PC-9 (cell line): Measurements from ENCODE around the gene TYSND1. TPM values are rescaled to one million over a fixed set of nuclear protein-coding genes. Genes with fewer than 3 reads are reported as not detected.

Experiments used
- BruUV-seq: library from RNA; stranded (reverse); fragments of 400-500 nt; replicated peaks from 2 replicates; lab custom pipeline; 2021; lab: Mats Ljungman, UMichigan
- CTCF ChIA-PET: fragments of 300-600 bp; sonication (Branson Sonifier 250); formaldehyde crosslinking; loops from one replicate; lab custom pipeline; 2022; ENCODE audit warnings: antibody characterized with exemption; lab: Charles Lee
- POLR2A ChIA-PET: fragments of 300-600 bp; sonication (Branson Sonifier 250); formaldehyde crosslinking; loops from one replicate; lab custom pipeline; 2022; ENCODE audit warnings: antibody characterized with exemption; ENCODE audit not compliant: unreplicated experiment; lab: Charles Lee
- DNase-seq, 2 experiments: peaks; one replicate each; pipeline versions ENCODE4 v3.0.0 to v3.0.0-alpha.2; 2015 to 2022; ENCODE audit warnings: mixed read lengths in 1 of 2
- H2AFZ ChIP-seq: fragments of 200-600 bp; sonication (generic); 2 replicates; pipeline ENCODE4 v1.8.1; 2017; ENCODE audit warnings: antibody characterized with exemption
- H3F3A ChIP-seq: fragments of 200-600 bp; sonication (generic); 2 replicates; pipeline ENCODE4 v1.8.1; 2017; ENCODE audit warnings: antibody characterized with exemption, mild to moderate bottlenecking, low read depth; ENCODE audit not compliant: insufficient read depth
- H3K27ac ChIP-seq: fragments of 200-600 bp; sonication (generic); 2 replicates; pipeline ENCODE4 v1.6.1; 2016; ENCODE audit warnings: mixed run types
- H3K27me3 ChIP-seq: fragments of 200-600 bp; sonication (generic); 2 replicates; pipeline ENCODE4 v1.6.1; 2016; ENCODE audit warnings: low read depth, mixed run types; ENCODE audit not compliant: insufficient read depth
- H3K36me3 ChIP-seq: fragments of 200-600 bp; sonication (generic); 2 replicates; pipeline ENCODE4 v1.6.1; 2016; ENCODE audit warnings: low read depth, mixed run types
- H3K4me1 ChIP-seq: fragments of 200-600 bp; sonication (generic); replicated peaks from 2 replicates; pipeline ENCODE4 v1.6.1; 2016; ENCODE audit warnings: mixed run types; ENCODE audit not compliant: insufficient read depth
- H3K4me2 ChIP-seq: fragments of 200-600 bp; sonication (generic); 2 replicates; pipeline ENCODE4 v1.6.1; 2017; ENCODE audit warnings: mixed run types
- H3K4me3 ChIP-seq: fragments of 200-600 bp; sonication (generic); 2 replicates; pipeline ENCODE4 v1.6.1; 2016; ENCODE audit warnings: mixed run types
- H3K79me2 ChIP-seq: fragments of 200-600 bp; sonication (generic); 2 replicates; pipeline ENCODE4 v1.6.1; 2017; ENCODE audit warnings: low read depth, mixed run types
- H3K9me2 ChIP-seq: fragments of 200-600 bp; sonication (generic); 2 replicates; pipeline ENCODE4 v1.8.1; 2017; ENCODE audit warnings: mild to moderate bottlenecking; ENCODE audit not compliant: insufficient read depth
- H3K9me3 ChIP-seq: fragments of 200-600 bp; sonication (generic); 2 replicates; pipeline ENCODE4 v1.8.1; 2016; ENCODE audit warnings: low read depth; ENCODE audit not compliant: insufficient read depth
- H4K20me1 ChIP-seq: fragments of 200-600 bp; sonication (generic); 2 replicates; pipeline ENCODE4 v1.8.1; 2017; ENCODE audit not compliant: insufficient read depth
- EZH2 ChIP-seq: fragments of 200-600 bp; sonication (generic); IDR thresholded peaks from 2 replicates; pipeline ENCODE4 v1.8.0; 2017; ENCODE audit warnings: antibody characterized with exemption, low read depth
- intact Hi-C: fragments of 100-400 bp; cut with micrococcal nuclease; formaldehyde crosslinking; loops from one replicate; pipeline ENCODE4 v1.10.0; 2022; ENCODE audit not compliant: unreplicated experiment
- total RNA-seq: library from RNA; stranded (reverse); gene quantifications from 2 replicates; pipeline ENCODE4 v1.2.3, GENCODE V29; 2021
- TF ChIP-seq, protein P1 (sequence below): fragments of 200-600 bp; sonication (generic); conservative IDR thresholded peaks from 2 replicates; pipeline ENCODE4 v1.6.1; 2017; ENCODE audit warnings: mixed run types, antibody characterized with exemption, mild to moderate bottlenecking, moderate library complexity

The TYSND1 gene
- total RNA-seq, 1 experiment from 2014 or later: 28.0 TPM

DNA sequence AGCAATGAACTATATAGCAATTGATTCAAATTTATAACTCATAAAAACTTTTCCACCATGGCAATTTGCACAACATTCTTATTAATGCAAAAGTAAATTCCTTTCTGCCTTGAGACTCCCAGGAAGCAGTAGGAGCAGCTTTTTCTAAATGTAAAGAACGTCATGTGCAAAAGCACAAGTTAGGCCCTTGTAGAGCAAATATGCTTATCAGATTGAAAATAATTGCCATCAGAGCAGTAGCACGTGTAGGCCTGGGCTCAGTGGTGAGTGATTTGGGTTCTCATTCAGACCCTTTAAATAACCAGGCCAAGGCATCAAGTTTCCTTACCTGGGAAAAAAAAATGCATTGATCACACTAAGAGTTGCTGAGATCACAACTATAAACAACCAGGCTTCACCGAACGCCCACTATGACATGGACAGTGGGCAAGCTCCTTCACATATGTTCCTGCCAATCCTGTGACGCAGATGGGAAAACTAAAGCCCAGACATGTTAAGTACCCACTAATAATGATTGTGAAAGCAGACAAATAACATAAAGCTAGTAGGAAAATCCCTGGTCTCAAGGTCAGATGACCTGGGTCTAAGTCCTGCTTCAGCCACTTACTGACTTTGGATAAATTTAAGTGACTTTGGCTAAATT, 45.9 kb upstream of the TYSND1 start:
- Histone ChIP-seq H2AFZ (no peak overlapping the region), H4K20me1 (no peaks in the 10 kb centered on the region), H3K4me3 (no peak overlapping the region), H3F3A (peaks cover 44% of the 10 kb centered on the region), H3K9me3 (no peaks in the 10 kb centered on the region), H3K79me2 (no peaks in the 10 kb centered on the region), H3K4me1 (peaks cover 65% of the 10 kb centered on the region), H3K27me3 (no peaks in the 10 kb centered on the region), H3K9me2 (no peaks in the 10 kb centered on the region), H3K36me3 (no peaks in the 10 kb centered on the region), H3K4me2 (peak overlapping the region; percentile 35), H3K27ac (peak overlapping the region; percentile 66)
- TF ChIP-seq EZH2: no peak
- TF ChIP-seq, protein P1, sequence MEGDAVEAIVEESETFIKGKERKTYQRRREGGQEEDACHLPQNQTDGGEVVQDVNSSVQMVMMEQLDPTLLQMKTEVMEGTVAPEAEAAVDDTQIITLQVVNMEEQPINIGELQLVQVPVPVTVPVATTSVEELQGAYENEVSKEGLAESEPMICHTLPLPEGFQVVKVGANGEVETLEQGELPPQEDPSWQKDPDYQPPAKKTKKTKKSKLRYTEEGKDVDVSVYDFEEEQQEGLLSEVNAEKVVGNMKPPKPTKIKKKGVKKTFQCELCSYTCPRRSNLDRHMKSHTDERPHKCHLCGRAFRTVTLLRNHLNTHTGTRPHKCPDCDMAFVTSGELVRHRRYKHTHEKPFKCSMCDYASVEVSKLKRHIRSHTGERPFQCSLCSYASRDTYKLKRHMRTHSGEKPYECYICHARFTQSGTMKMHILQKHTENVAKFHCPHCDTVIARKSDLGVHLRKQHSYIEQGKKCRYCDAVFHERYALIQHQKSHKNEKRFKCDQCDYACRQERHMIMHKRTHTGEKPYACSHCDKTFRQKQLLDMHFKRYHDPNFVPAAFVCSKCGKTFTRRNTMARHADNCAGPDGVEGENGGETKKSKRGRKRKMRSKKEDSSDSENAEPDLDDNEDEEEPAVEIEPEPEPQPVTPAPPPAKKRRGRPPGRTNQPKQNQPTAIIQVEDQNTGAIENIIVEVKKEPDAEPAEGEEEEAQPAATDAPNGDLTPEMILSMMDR: no peak
- ChIA-PET CTCF (interaction anchor here (1.1 to 1.4 kb wide), 2 partner anchors 29 to 46 kb away, joined by 3 to 4 read pairs; partner anchors contain the start of gene TYSND1), POLR2A (interaction anchor here (0.6 kb wide), 2 partner anchors 39 to 340 kb away, joined by 4 read pairs; no protein-coding TSS in a partner anchor)
- intact Hi-C loops: no loop called here
- BruUV-seq: no TSS peak
- no peak for DNase-seq

DNA sequence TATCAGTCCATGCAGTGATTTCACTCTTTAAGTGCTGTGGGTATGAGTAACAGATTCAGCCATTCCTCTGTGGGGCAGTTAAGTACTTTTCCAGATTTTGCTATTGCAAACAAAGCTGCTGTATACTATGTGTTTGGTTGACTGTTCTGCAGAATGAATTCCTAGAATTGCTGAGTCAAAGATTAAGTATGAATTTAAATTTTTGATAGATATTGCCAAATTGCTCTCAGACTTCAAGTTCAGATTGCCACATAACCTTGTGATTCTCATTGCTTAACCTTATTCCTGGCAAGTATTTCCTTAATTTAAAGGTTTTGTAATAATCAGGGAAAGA, 45.4 kb upstream of the TYSND1 start:
- no peak overlapping the region for H3K4me3 ChIP-seq

DNA sequence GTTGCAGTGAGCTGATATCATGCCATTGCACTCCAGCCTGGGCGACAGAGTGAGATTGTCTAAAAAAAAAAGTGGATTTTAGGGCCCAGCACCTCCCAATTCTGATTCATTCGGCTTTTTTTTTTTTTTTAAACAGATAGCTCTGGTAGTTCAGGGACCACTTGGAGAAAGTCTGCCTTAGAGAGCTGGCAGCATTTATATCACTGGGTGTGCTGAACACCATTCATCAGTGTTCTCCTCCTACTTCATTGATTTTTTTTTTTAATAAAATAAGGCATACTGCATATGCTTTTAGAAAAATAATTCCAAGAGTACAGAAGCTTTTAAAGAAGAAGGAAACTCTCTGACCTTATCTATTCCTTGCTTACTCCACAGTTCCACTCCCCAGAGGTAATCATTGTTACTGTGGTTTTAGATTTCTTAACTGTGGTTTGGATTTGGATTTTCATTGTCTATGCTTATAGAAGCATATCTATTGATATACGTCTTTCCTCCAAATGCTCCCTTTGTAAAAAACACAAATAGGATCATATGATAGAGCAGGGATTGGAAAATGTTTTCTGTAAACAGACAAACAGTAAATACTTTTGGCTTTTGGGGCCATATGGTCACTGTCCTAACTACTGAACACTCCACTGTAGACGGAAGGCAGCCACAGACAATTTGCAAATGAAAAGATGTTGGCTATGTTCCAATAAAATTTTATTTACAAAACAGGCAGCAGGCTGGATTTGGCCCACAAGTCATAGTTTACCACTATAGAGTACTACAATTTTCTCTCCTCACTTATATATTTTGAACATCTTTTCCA, 44.9 kb upstream of the TYSND1 start:
- H3K9me3 ChIP-seq: no peaks in the 10 kb centered on the region
- H3K27me3 ChIP-seq: no peaks in the 10 kb centered on the region
- peaks cover 44% of the 10 kb centered on the region for H3F3A ChIP-seq
- BruUV-seq: no TSS peak
- no peaks in the 10 kb centered on the region for H4K20me1 ChIP-seq
- no peaks in the 10 kb centered on the region for H3K9me2 ChIP-seq
- no peaks in the 10 kb centered on the region for H3K79me2 ChIP-seq
- H3K36me3 ChIP-seq: no peaks in the 10 kb centered on the region
- intact Hi-C loops: no loop called here
- H3K4me3 ChIP-seq: no peak overlapping the region
- H3K4me2 ChIP-seq: peak overlapping the region; percentile 35
- DNase-seq: peak in 1 of 2 experiments; percentile 54
- no peak for TF ChIP-seq EZH2
- TF ChIP-seq, protein P1: no peak
- ChIA-PET POLR2A (interaction anchor here (0.7 to 0.8 kb wide), 4 partner anchors 20 to 1836 kb away, joined by 3 to 5 read pairs (median 5); no protein-coding TSS in a partner anchor), CTCF (no interaction called here)
- H3K4me1 ChIP-seq: peaks cover 65% of the 10 kb centered on the region
- no peak overlapping the region for H2AFZ ChIP-seq
- peak overlapping the region; percentile 66 for H3K27ac ChIP-seq

More for the DNA sequence above, 45.4 kb upstream of the TYSND1 start:
- H3K9me3 ChIP-seq: no peaks in the 10 kb centered on the region
- no peak for TF ChIP-seq EZH2
- TF ChIP-seq, protein P1: no peak
- H2AFZ ChIP-seq: no peak overlapping the region
- H3F3A ChIP-seq: peaks cover 44% of the 10 kb centered on the region
- H3K4me2 ChIP-seq: peak overlapping the region; percentile 35
- H3K27ac ChIP-seq: peak overlapping the region; percentile 66
- H3K36me3 ChIP-seq: no peaks in the 10 kb centered on the region
- H3K4me1 ChIP-seq: peaks cover 65% of the 10 kb centered on the region
- H4K20me1 ChIP-seq: no peaks in the 10 kb centered on the region
- BruUV-seq: no TSS peak
- POLR2A ChIA-PET: interaction anchor here (0.6 to 0.7 kb wide), 2 partner anchors 72 to 341 kb away, joined by 4 to 5 read pairs; no protein-coding TSS in a partner anchor
- DNase-seq: peak in 1 of 2 experiments; percentile 94
- intact Hi-C loops: no loop called here
- no peaks in the 10 kb centered on the region for H3K27me3 ChIP-seq
- CTCF ChIA-PET: interaction anchor here (1.1 kb wide), 1 partner anchor 30 kb away, joined by 4 read pairs; no protein-coding TSS in a partner anchor
- H3K9me2 ChIP-seq: no peaks in the 10 kb centered on the region
- H3K79me2 ChIP-seq: no peaks in the 10 kb centered on the region
